ENCODE data around the gene HIVEP3.

HIVEP3 gene

GRCh38 chr1:41641475-41641814, 277.3 kb downstream of the HIVEP3 start:
- in situ Hi-C loops (cut with MboI; ENCODE audit: low sequenced_read_pairs), result no loop called here

GRCh38 chr1:41640756-41641474, 277.8 kb downstream of the HIVEP3 start:
- in situ Hi-C loops (cut with MboI; ENCODE audit: low sequenced_read_pairs), result no loop called here

- in situ Hi-C loops (cut with MboI; ENCODE audit: low sequenced_read_pairs), result no loop called here
These were observed 278.5 kb downstream of the HIVEP3 start for GRCh38 chr1:41640141-41640751.

GRCh38 chr1:41639332-41639936, 279.3 kb downstream of the HIVEP3 start:
- in situ Hi-C loops (cut with MboI; ENCODE audit: low sequenced_read_pairs), result no loop called here

- in situ Hi-C loops (cut with MboI; ENCODE audit: low sequenced_read_pairs), result no loop called here
These were observed 280.4 kb downstream of the HIVEP3 start for GRCh38 chr1:41638086-41639024.

- in situ Hi-C loops (cut with MboI; ENCODE audit: low sequenced_read_pairs), result no loop called here
These were observed 281.4 kb downstream of the HIVEP3 start for GRCh38 chr1:41637367-41637766.

GRCh38 chr1:41633764-41634163, 285.0 kb downstream of the HIVEP3 start:
- in situ Hi-C loops (cut with MboI; ENCODE audit: low sequenced_read_pairs), result no loop called here

GRCh38 chr1:41632781-41633575, 285.7 kb downstream of the HIVEP3 start:
- in situ Hi-C loops (cut with MboI; ENCODE audit: low sequenced_read_pairs), result no loop called here

GRCh38 chr1:41631971-41632370, 286.8 kb downstream of the HIVEP3 start:
- in situ Hi-C loops (cut with MboI; ENCODE audit: low sequenced_read_pairs), result no loop called here

- in situ Hi-C loops (cut with MboI; ENCODE audit: low sequenced_read_pairs), result no loop called here
These were observed 287.6 kb downstream of the HIVEP3 start for GRCh38 chr1:41631154-41631553.

- in situ Hi-C loops (cut with MboI; ENCODE audit: low sequenced_read_pairs), result no loop called here
These were observed 289.2 kb downstream of the HIVEP3 start for GRCh38 chr1:41629571-41629970.

GRCh38 chr1:41629141-41629540, 289.6 kb downstream of the HIVEP3 start:
- in situ Hi-C loops (cut with MboI; ENCODE audit: low sequenced_read_pairs), result no loop called here

- in situ Hi-C loops (cut with MboI; ENCODE audit: low sequenced_read_pairs), result no loop called here
These were observed 291.0 kb downstream of the HIVEP3 start for GRCh38 chr1:41627491-41628280.

GRCh38 chr1:41626616-41627375, 291.9 kb downstream of the HIVEP3 start:
- in situ Hi-C loops (cut with MboI; ENCODE audit: low sequenced_read_pairs), result no loop called here

GRCh38 chr1:41626146-41626545, 292.6 kb downstream of the HIVEP3 start:
- in situ Hi-C loops (cut with MboI; ENCODE audit: low sequenced_read_pairs), result no loop called here

GRCh38 chr1:41623736-41624135, 295.0 kb downstream of the HIVEP3 start:
- in situ Hi-C loops (cut with MboI; ENCODE audit: low sequenced_read_pairs), result no loop called here

GRCh38 chr1:41622859-41623732, 295.6 kb downstream of the HIVEP3 start:
- in situ Hi-C loops (cut with MboI; ENCODE audit: low sequenced_read_pairs), result no loop called here

- in situ Hi-C loops (cut with MboI; ENCODE audit: low sequenced_read_pairs), result no loop called here
These were observed 296.3 kb downstream of the HIVEP3 start for GRCh38 chr1:41622402-41622801.

Measured in HL-60/S4 (cell line).